Sigmoid colon (tissue), 7 donors: ENCODE results near the gene CASP14. TPM values are rescaled to one million over a fixed set of nuclear protein-coding genes. Genes with fewer than 3 reads are reported as not detected.
"Not testable (repeated sequence)": the region's sequence is repeated elsewhere in the genome, so short reads cannot be mapped to it uniquely, and the experiment has no call there.

Experiments
- DNase-seq: peaks from one replicate; pipeline ENCODE4 v3.0.0-alpha.2; 2019
- H3K27ac ChIP-seq, 4 donors: fragments of 200-600 bp; sonication (generic); one replicate each; pipeline ENCODE4 v1.5.1; 2016 to 2019; ENCODE audit warnings: mild to moderate bottlenecking in 1 of 4
- H3K27me3 ChIP-seq, 3 donors: fragments of 200-600 bp; sonication (generic); one replicate each; pipeline ENCODE4 v1.5.1; 2019; ENCODE audit warnings: mild to moderate bottlenecking in 1 of 3
- H3K36me3 ChIP-seq, 4 donors: fragments of 200-600 bp; sonication (generic); one replicate each; pipeline ENCODE4 v1.5.1; 2016 to 2019
- H3K4me1 ChIP-seq, 4 donors: fragments of 200-600 bp; sonication (generic); one replicate each; pipeline ENCODE4 v1.5.1; 2017 to 2019
- H3K4me3 ChIP-seq, 4 donors: fragments of 200-600 bp; sonication (generic); one replicate each; pipeline ENCODE4 v1.5.1; 2017 to 2019; ENCODE audit warnings: mild to moderate bottlenecking in 2 of 4, moderate library complexity in 1 of 4
- H3K9me3 ChIP-seq, 4 donors: fragments of 200-600 bp in 3 of 4; sonication (generic) in 3 of 4; one replicate each; pipeline versions ENCODE4 v1.5.1 to v1.6.1; 2013 to 2019
- EP300 ChIP-seq, 4 donors: sonication (generic); formaldehyde crosslinking; IDR thresholded peaks; one replicate each; pipeline ENCODE4 v1.6.1; 2017; ENCODE audit warnings: antibody characterized with exemption in 4 of 4
- POLR2A ChIP-seq, 2 donors: fragments of 450-650 bp; IDR thresholded peaks; one replicate each; pipeline ENCODE4 v1.6.1; 2016; ENCODE audit warnings: antibody characterized with exemption in 2 of 2, mild to moderate bottlenecking in 2 of 2, moderate library complexity in 2 of 2
- POLR2AphosphoS5 ChIP-seq, 4 donors: sonication (generic); formaldehyde crosslinking; IDR thresholded peaks; one replicate each; pipeline ENCODE4 v1.6.1; 2017; ENCODE audit warnings: antibody characterized with exemption in 4 of 4
- WGBS, 2 donors: extraction: QIAGEN DNeasy Blood & Tissue Kit; methylation state at CpG; one replicate each; pipeline ENCODE4 v1.1.7; 2013; 5-methylcytosine and 5-hydroxymethylcytosine counted together
- intact Hi-C: fragments of 100-400 bp; cut with DNase I; formaldehyde crosslinking; loops from one replicate; pipeline ENCODE4 v1.15.1; 2023
- polyA plus RNA-seq, 3 donors: library from polyadenylated mRNA; stranded (reverse); fragments of 200-250 nt; gene quantifications; one replicate each; pipeline ENCODE4 v1.2.3, GENCODE V29; 2013
- total RNA-seq, 4 donors: library from RNA; depleted of rRNA; stranded (reverse); fragments of >200 nt; gene quantifications; one replicate each; pipeline ENCODE4 v1.1.0, GENCODE V29; 2016
- TF ChIP-seq, protein P1 (sequence below), 4 experiments: fragments of 450-650 bp in 3 of 4; fragments of 200-600 bp in 1 of 4; IDR thresholded peaks; one replicate each; pipeline ENCODE4 v1.5.1; 2016 to 2019; ENCODE audit warnings: antibody characterized with exemption in 4 of 4, mild to moderate bottlenecking in 3 of 4, moderate library complexity in 2 of 4
- donor health status: healthy with polysubstance abuse.
- donor health status: Bipolar disorder and iron deficiency.
- donor health status: healthy.

The CASP14 gene
- total and polyA plus RNA-seq, 7 donors: not detected

DNA sequence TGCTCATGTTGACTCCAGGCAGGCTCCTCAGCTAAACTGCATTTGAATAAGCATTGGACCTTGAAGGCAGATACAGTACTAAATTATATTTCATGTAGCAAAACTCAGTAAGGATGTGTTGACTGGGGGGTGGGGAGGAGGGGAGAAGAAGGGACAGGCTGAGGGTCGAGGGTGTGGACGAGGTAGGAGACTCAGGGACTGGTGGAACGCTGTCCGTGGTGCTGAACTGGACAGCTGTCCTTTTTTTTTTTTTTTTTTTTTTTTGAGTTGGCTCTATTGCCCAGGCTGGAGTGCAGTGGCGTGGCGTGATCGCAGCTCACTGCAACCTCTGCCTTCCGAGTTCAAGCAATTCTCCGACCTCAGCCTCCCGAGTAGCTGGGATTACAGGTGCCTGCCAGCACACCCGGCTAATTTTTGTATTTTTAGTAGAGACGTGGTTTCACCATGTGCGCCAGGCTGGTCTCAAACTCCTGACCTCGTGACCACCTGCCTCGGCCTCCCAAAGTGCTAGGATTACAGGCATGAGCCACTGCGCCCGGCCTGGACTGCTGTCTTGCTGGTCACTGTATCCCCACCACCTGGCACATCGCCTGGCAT, 33.2 kb upstream of the CASP14 start:
- intact Hi-C loops: no loop called here
- H3K4me3 ChIP-seq: no peak overlapping the region
- H3K36me3 ChIP-seq: no peaks in the 10 kb centered on the region
- 43 to 44% methylated on average over 18 of the region's 18 CpGs for WGBS, 2 donors
- H3K27me3 ChIP-seq: peaks cover 0 to 50% (median 21%) of the 10 kb centered on the region in 3 donors
- no peak for DNase-seq
- TF ChIP-seq POLR2AphosphoS5 (IDR thresholded peaks at IDR 0.05): no peak
- TF ChIP-seq EP300 (IDR thresholded peaks at IDR 0.05): no peak
- TF ChIP-seq POLR2A (IDR thresholded peaks at IDR 0.05): no peak
- TF ChIP-seq, protein P1, sequence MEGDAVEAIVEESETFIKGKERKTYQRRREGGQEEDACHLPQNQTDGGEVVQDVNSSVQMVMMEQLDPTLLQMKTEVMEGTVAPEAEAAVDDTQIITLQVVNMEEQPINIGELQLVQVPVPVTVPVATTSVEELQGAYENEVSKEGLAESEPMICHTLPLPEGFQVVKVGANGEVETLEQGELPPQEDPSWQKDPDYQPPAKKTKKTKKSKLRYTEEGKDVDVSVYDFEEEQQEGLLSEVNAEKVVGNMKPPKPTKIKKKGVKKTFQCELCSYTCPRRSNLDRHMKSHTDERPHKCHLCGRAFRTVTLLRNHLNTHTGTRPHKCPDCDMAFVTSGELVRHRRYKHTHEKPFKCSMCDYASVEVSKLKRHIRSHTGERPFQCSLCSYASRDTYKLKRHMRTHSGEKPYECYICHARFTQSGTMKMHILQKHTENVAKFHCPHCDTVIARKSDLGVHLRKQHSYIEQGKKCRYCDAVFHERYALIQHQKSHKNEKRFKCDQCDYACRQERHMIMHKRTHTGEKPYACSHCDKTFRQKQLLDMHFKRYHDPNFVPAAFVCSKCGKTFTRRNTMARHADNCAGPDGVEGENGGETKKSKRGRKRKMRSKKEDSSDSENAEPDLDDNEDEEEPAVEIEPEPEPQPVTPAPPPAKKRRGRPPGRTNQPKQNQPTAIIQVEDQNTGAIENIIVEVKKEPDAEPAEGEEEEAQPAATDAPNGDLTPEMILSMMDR (IDR thresholded peaks at IDR 0.05): no peak
- H3K9me3 ChIP-seq: no peaks in the 10 kb centered on the region
- no peaks in the 10 kb centered on the region for H3K4me1 ChIP-seq
- no peak overlapping the region for H3K27ac ChIP-seq

DNA sequence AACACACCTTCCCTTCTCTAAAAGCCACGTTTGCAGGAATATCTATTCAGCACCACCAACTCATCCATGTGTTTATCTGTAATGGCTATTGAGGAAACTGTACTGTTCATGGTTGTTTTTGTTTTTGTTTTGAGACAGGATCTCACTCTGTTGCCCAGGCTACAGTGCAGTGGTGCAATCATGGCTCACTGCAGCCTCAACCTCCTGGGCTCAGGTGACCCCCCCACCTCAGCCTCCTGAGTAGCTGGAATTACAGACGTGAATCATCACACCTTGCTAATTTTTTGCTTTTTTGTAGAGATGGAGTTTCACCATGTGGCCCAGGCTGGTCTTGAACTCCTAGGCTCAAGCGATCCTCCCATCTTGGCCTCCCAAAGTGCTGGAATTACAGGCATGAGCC, 30.4 kb upstream of the CASP14 start:
- H3K36me3 ChIP-seq, H3K27ac ChIP-seq, DNase-seq, H3K4me1 ChIP-seq, H3K9me3 ChIP-seq, intact Hi-C loops, H3K4me3 ChIP-seq: not testable (repeated sequence)
- 46 to 57% methylated on average over 3 of the region's 3 CpGs for WGBS, 2 donors
- peaks cover 0 to 55% (median 22%) of the 10 kb centered on the region in 3 donors for H3K27me3 ChIP-seq

DNA sequence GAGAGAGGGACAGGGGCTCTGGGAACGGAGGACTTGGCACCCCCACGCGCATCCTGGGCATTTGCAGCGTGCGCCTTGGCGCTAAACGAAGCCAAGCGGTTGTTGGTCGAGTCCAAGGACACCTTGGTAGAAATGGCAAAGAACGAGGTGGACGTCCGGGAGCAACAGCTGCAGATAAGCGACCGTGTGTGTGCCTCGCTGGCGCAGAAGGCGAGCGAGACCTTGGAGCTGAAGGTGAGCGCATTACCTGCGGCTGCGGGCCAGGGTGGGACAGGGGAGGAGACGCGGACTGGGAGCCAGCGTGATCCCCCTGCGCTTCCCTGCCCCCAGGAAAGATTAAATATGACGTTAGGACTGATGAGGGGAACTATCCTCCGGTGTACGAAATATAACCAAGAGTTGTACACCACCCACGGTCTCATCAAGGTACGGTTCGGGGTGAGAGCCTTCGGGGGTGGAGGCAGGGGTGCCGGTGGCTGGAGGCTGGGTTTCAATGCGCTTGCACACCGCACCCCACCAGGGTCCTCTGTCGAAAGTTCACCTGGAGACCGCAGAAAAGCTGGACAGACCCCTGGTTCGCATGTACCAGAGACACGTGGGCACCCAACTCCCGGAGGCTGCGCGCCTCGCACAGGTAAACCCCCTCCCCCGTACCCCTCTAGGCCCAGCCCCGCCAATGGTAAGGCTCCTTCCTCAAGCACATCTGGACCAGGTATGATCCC, 27.8 kb upstream of the CASP14 start:
- DNase-seq: no peak
- Histone ChIP-seq H3K27ac (no peak overlapping the region), H3K27me3 (peaks cover 0 to 46% (median 12%) of the 10 kb centered on the region in 3 donors), H3K9me3 (no peaks in the 10 kb centered on the region), H3K36me3 (no peaks in the 10 kb centered on the region), H3K4me1 (no peaks in the 10 kb centered on the region), H3K4me3 (no peak overlapping the region)
- TF ChIP-seq POLR2A (IDR thresholded peaks at IDR 0.05) (no peak), POLR2AphosphoS5 (IDR thresholded peaks at IDR 0.05) (no peak), EP300 (IDR thresholded peaks at IDR 0.05) (no peak)
- TF ChIP-seq, protein P1 (IDR thresholded peaks at IDR 0.05): no peak
- 83 to 84% methylated on average over 45 of the region's 45 CpGs for WGBS, 2 donors
- intact Hi-C loops: no loop called here

DNA sequence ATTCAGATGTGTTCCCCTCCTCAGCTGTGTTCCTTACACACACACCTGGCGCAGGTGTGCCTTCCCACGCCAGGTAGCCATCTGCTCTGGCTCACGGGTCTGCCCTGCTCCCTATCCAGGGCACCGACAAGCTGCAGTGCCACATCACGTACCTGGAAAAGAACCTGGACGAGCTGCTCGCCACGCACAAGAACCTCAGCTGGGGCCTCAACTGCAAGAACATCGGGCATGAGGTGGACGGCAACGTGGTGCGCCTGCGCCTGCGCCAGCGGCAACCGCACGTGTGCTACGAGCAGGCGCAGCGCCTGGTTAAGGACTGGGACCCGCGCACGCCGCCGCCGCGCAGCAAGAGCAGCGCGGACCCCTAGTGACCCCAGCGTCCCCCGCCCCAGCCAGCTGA, 26.5 kb upstream of the CASP14 start:
- peaks cover 0 to 38% (median 12%) of the 10 kb centered on the region in 3 donors for H3K27me3 ChIP-seq
- H3K9me3 ChIP-seq: no peaks in the 10 kb centered on the region
- intact Hi-C loops: no loop called here
- H3K36me3 ChIP-seq: no peaks in the 10 kb centered on the region
- no peaks in the 10 kb centered on the region for H3K4me1 ChIP-seq
- DNase-seq: no peak
- WGBS, 2 donors: 27 to 31% methylated on average over 31 of the region's 31 CpGs
- H3K27ac ChIP-seq: no peak overlapping the region
- TF ChIP-seq, protein P1 (IDR thresholded peaks at IDR 0.05): no peak
- no peak for TF ChIP-seq POLR2A (IDR thresholded peaks at IDR 0.05)
- TF ChIP-seq POLR2AphosphoS5 (IDR thresholded peaks at IDR 0.05): no peak
- no peak for TF ChIP-seq EP300 (IDR thresholded peaks at IDR 0.05)
- H3K4me3 ChIP-seq: no peak overlapping the region

DNA sequence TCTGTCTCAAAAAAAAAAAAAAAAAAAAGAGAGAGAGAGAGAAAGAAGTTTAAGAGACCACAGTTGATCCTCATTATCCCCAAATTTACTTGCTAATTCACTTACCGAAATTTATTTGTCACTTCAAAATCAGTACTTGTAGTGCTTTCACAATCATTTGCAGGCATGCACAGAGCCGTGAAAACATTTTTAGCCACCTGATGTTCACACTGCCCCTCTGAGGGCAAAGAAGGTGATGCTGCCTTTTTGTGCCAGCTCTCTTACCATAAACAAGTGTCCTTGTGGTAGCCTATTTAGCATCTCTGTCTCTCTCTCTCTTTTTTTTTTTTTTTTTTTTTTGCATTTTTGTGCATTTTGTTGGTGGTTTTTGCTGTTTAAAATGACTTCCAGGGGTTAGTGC, 24.1 kb upstream of the CASP14 start:
- no peaks in the 10 kb centered on the region for H3K4me1 ChIP-seq
- no peak for DNase-seq
- H3K27me3 ChIP-seq: peaks cover 0 to 32% (median 12%) of the 10 kb centered on the region in 3 donors
- H3K36me3 ChIP-seq: no peaks in the 10 kb centered on the region
- WGBS, 2 donors: 37 to 40% methylated on average over 2 of the region's 2 CpGs
- no peak overlapping the region for H3K27ac ChIP-seq
- no peak overlapping the region for H3K4me3 ChIP-seq
- intact Hi-C loops: no loop called here
- TF ChIP-seq POLR2AphosphoS5 (IDR thresholded peaks at IDR 0.05) (no peak), POLR2A (IDR thresholded peaks at IDR 0.05) (no peak), EP300 (IDR thresholded peaks at IDR 0.05) (no peak)
- TF ChIP-seq, protein P1 (IDR thresholded peaks at IDR 0.05): no peak
- no peaks in the 10 kb centered on the region for H3K9me3 ChIP-seq
